HG03520 (cell line): Measurements from ENCODE around the gene GSC.
"Not testable (repeated sequence)": the region's sequence is repeated elsewhere in the genome, so short reads cannot be mapped to it uniquely, and the experiment has no call there.

Experiments used
- ATAC-seq: cut with Tn5 transposase; IDR thresholded peaks from one replicate; pipeline ENCODE4 v1.9.1; 2021; ENCODE audit warnings: mild to moderate bottlenecking, moderate library complexity; ENCODE audit not compliant: unreplicated experiment

Gene GSC

GRCh38 chr14:94769391-94770250, at the start of gene GSC:
TSS of gene GSC (minus strand) at chr14:94770113. CDS start at chr14:94770015, 98 bp downstream.
- no peak for ATAC-seq

GRCh38 chr14:94819531-94819930, 49.6 kb upstream of the GSC start:
- no peak for ATAC-seq

GRCh38 chr14:94816113-94816512, 46.2 kb upstream of the GSC start:
- ATAC-seq: no peak

- no peak for ATAC-seq
Measured at GRCh38 chr14:94805680-94806288, 35.9 kb upstream of the GSC start.

GRCh38 chr14:94801225-94801624, 31.3 kb upstream of the GSC start:
- no peak for ATAC-seq

- ATAC-seq: not testable (repeated sequence)
Measured at GRCh38 chr14:94800764-94801163, 30.9 kb upstream of the GSC start.

GRCh38 chr14:94797887-94798286, 28.0 kb upstream of the GSC start:
- ATAC-seq: no peak

- ATAC-seq: no peak
Measured at GRCh38 chr14:94796278-94796677, 26.4 kb upstream of the GSC start.

GRCh38 chr14:94795372-94795771, 25.5 kb upstream of the GSC start:
- no peak for ATAC-seq

GRCh38 chr14:94793901-94794300, 24.0 kb upstream of the GSC start:
- ATAC-seq: no peak

- ATAC-seq: no peak
Measured at GRCh38 chr14:94787655-94788054, 17.7 kb upstream of the GSC start.

- ATAC-seq: no peak
Measured at GRCh38 chr14:94787092-94787491, 17.2 kb upstream of the GSC start.

GRCh38 chr14:94780536-94781399, 10.9 kb upstream of the GSC start:
- ATAC-seq: no peak

- no peak for ATAC-seq
Measured at GRCh38 chr14:94779713-94780112, 9.8 kb upstream of the GSC start.

GRCh38 chr14:94775871-94776210, 5.9 kb upstream of the GSC start:
- ATAC-seq: no peak

- no peak for ATAC-seq
Measured at GRCh38 chr14:94775091-94775870, 5.4 kb upstream of the GSC start.

GRCh38 chr14:94774344-94775090, 4.6 kb upstream of the GSC start:
- ATAC-seq: no peak

GRCh38 chr14:94773655-94774343, 3.9 kb upstream of the GSC start:
- no peak for ATAC-seq

GRCh38 chr14:94773061-94773648, 3.2 kb upstream of the GSC start:
- ATAC-seq: no peak
